ENCODE results near the gene MYO3A. TPM values are rescaled to one million over a fixed set of nuclear protein-coding genes. Genes with fewer than 3 reads are reported as not detected.

MYO3A gene
- polyA plus RNA-seq, 4 donors: 0.09 to 2.3 TPM; not detected in 2

- WGBS, 3 donors: 62 to 70% (median 69%) methylated on average over 7 of the region's 7 CpGs
- H3K36me3 ChIP-seq (ENCODE audit: control insufficient read depth in 3 of 3, insufficient read depth in 2 of 3, low read depth in 1 of 3, low read length in 3 of 3): no peaks in the 10 kb centered on the region
- FAIRE-seq (no peak), DNase-seq (no peak)
- H3K4me3 ChIP-seq (ENCODE audit: low read depth in 1 of 3, low read length in 3 of 3): no peak overlapping the region
- H3K9me3 ChIP-seq (ENCODE audit: control insufficient read depth in 2 of 2, insufficient read depth in 1 of 2, low read depth in 1 of 2, low read length in 1 of 2): no peaks in the 10 kb centered on the region
- no peaks in the 10 kb centered on the region for H3K27me3 ChIP-seq (ENCODE audit: control insufficient read depth in 3 of 3, insufficient read depth in 3 of 3, low read length in 3 of 3)
- no peak overlapping the region for H3K27ac ChIP-seq (ENCODE audit: low read depth in 1 of 3, low read length in 2 of 3)
- no peaks in the 10 kb centered on the region for H3K4me1 ChIP-seq (ENCODE audit: control insufficient read depth in 3 of 3, insufficient read depth in 2 of 3, low read depth in 1 of 3, low read length in 2 of 3)
Measured at GRCh38 chr10:26254616-26255015, 320.6 kb downstream of the MYO3A start.

DNA sequence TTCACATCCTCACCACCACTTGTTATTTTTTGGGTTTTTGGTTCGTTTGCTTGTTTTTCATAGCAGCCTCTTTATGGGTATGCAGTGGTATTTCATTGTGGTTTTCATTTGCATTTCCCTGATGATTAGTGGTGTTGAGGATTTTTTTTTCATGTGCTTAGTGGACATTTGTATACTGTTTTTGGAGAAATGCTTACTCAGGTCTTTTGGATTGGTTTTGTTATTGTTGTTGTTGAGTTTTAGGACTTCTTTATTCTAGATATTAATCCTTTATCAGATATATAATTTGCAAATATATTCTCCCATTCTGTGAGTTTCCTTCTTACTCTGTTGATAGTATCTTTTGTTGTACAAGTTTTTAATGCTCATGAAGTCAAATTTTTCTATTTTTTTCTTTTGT is 325.3 kb downstream of the MYO3A start:
- H3K4me3 ChIP-seq (ENCODE audit: low read depth in 1 of 3, low read length in 3 of 3): no peak overlapping the region
- no peaks in the 10 kb centered on the region for H3K9me3 ChIP-seq (ENCODE audit: control insufficient read depth in 2 of 2, insufficient read depth in 1 of 2, low read depth in 1 of 2, low read length in 1 of 2)
- H3K4me1 ChIP-seq (ENCODE audit: control insufficient read depth in 3 of 3, insufficient read depth in 2 of 3, low read depth in 1 of 3, low read length in 2 of 3): no peaks in the 10 kb centered on the region
- WGBS, 3 donors: 14 to 36% (median 26%) methylated on average over 1 of the region's 1 CpG
- H3K27me3 ChIP-seq (ENCODE audit: control insufficient read depth in 3 of 3, insufficient read depth in 3 of 3, low read length in 3 of 3): peaks cover 0 to 2% (median 0%) of the 10 kb centered on the region in 3 donors
- H3K27ac ChIP-seq (ENCODE audit: low read depth in 1 of 3, low read length in 2 of 3): no peak overlapping the region
- no peak for FAIRE-seq
- no peaks in the 10 kb centered on the region for H3K36me3 ChIP-seq (ENCODE audit: control insufficient read depth in 3 of 3, insufficient read depth in 2 of 3, low read depth in 1 of 3, low read length in 3 of 3)
- DNase-seq: no peak
